Measurements from ENCODE around the gene DLG2.

The DLG2 gene

DNA sequence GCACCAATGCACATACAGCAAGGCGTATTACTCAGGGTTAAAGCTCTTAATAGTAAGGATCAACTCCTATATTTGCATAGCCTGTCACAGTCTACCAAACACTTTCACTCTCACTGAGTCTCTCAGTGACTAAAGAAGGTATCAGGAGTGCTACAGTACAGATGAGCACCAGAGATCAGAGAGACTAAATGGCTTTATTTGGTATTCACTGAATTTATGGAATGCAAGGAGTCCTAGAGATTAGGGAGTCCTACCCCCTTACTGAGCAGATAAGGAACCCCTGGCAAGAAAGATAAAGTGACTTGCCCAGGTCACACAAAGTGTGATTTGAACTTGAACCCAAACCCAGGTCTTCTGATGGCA is 1944.6 kb downstream of the DLG2 start:
- no peak for DNase-seq

DNA sequence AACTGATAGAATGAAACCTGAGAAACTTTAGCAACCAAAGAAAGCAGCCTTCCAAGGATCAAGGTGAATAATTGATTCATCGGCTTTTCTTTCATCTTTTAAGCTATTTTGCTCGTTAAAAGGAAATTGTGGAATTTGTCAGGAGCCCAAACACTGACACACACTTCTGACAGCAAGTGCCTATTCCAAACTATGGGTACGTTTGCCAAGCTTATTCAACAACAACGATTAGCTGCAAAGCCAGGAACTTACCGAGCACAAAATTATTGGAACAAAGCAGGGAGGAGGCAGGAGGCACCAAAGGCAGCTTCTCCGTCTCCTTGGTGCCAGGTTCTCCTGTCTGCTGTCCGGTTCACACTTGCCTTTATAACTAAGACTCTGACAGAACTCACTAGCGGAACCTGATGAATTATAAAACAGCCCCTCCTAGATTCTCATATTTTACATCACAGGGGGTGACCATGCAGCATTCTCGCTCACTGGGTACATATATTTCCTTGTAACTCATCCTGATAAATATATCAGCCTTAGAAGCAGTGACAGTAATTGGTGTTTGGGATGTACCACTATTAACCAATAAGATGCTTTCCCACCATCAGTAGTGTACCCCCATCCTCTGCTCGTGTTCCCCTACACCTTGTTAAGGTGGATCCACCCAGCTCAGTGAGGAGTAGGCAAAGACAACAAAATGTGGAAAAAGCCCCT is 1945.1 kb downstream of the DLG2 start:
- no peak for DNase-seq

DNA sequence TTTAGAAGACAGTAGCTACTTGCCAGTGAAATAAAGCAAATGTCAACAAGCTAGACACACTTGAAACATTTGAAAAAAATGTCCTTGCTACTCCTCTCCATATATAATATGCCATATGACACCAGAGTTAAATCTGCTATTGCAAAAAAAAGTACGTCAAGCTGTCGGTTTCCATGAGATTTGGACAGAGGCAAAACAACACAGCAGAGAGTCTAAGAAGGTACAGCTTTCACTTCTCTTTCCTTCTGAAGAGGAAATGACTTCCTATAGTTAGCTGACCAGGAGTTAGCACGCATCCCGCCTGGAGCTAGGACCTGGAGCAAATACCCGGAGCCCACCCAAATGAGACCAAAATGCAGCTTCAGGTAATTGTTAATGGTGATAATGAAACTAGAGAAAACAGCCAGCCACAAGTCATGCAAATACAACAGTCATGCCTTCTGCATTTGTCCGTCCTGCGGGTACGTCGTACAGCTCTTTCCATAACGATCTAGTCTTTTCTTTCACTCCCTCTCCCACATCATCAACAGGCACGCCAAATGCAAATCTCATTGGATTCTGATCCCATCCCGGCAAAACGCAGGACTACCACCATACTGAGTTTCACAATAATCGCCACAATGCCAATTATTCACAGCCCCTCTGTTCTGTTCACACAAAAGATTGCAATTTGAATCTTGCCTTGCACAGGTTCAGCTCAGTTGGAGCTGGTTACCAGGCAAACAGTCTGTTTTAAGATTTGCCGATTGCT is 1945.9 kb downstream of the DLG2 start:
- no peak for DNase-seq

DNA sequence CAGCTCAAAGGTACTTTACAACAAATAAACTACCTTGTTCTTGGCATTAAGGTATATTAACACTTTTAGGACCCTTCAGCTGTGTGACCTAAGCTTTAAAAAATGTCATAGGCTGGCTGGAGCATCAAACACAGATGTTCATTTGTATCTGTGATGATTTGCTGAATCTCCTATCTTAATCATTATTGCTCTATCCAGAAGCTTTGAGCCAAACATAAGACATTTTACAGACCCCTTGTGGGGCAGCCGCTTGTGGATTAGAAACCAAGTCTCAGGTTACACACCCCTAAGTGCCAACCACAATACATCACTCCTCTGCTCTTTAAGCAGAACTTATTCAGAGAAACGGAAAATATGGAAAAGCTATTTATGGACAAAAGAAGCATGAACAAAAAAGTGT is 1946.8 kb downstream of the DLG2 start:
- no peak for DNase-seq

DNA sequence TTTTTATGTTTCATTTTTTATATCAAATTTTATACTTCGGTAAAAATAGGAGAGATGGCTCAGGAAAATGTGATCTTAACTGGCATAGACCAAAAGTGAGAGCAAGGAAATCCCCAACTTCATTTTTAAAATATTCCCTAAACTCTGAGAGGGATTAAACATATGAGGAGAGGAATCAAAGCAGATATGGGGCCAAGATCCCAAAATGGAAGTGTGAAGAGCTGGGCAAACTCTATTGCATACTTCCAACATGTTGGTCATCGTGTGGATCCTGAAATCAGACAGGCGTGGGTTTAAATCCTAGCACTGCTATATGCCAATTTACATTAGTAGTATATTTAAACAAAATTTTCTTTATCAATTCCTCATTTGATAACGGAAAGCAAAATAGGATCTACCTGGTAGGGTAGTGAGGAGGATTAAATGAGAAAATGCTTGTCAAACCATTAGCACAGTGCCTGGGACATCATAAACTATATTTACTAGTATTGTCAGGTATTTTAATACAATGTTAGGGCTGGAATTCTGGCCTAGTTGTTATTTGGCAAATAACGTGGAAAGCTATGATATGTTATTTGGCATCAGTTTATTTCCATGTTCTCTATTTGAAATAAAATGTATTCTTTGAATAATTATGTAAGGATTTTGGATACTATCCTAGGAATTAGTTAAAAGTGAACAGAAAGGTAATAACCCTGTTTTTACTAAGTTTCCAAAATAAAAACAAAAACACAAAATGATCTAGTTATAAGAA is 1948.1 kb downstream of the DLG2 start:
- no peak for DNase-seq

DNA sequence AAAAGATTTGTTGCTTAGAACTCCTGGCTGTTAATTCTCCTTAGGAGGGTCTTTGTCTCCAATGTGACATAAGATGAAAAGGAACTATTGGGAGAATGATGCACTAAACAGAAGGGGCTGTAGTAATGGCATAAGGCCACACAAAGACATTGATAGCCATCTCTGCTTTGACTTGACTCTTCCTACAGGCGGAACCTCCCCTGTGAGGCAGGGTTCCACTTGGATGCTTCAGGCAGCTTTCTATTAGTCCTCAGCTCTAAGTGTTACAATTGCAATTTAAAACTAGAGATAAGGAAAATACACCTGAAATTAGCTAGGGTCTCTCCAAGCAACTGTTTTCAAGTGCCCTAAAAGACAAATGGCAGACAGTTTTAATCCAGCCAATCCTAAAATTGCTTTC is 1949.4 kb downstream of the DLG2 start:
- no peak for DNase-seq

DNA sequence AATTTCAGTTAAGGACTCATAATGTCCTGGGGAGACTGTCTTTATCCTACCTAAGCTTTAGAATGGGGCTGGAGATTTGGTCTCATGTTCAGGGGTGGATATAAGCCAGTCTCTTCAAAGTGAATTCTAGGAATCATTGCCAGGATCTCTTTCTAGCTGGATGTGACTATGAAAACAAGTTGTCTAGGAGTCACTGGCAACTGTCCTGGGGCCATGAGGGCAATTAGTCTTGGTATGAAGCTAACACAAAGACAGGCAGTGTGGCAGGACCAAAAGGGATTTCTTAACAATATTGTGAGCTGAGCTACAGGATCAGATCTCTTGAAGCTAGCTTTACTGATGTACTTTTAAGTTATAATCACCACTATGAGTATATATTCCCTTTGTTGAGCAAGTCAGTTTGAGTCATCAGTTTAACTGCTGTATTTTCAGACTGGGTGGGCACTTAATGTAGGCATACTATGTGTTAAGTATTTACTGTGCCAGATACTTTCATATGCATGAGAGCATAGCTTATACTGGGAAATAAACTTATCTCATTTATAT is 1951.0 kb downstream of the DLG2 start:
- no peak for DNase-seq

DNA sequence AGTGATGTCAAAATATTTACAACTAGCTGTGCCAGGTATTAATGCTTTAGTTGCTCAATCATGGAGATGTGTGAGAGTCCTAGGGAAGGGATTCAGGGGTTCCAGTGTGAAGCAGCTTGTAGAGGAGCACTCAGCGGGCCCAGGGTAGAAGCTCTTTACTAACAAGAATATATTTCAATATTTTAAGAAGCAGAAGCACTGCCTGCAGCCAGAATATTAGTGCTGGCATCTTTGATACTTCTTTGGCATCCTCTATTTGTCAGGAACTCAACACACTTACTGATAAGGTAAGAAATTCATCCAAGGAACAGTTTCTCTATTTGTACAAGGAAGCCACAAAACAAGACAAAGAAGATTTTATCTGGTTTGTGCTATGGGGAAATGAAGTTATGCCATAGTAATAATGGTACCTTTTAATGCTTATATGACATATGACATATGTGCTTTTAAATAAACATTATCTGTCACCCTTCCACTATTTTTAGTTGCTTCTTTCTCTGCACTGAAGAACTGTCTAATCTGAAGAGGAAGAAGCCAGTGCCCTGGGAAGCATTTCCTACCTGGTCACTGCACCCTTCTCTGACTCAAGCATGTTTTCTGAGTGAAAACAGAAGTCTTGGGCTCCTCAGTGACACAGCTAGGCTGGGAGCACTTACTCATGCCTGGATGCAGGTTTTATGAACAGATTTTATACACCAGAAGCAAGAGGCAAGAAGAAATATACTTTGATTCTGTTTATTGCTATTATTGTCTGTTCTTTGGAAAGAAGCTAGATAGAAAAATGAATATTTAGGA is 1952.8 kb downstream of the DLG2 start:
- no peak for DNase-seq

DNA sequence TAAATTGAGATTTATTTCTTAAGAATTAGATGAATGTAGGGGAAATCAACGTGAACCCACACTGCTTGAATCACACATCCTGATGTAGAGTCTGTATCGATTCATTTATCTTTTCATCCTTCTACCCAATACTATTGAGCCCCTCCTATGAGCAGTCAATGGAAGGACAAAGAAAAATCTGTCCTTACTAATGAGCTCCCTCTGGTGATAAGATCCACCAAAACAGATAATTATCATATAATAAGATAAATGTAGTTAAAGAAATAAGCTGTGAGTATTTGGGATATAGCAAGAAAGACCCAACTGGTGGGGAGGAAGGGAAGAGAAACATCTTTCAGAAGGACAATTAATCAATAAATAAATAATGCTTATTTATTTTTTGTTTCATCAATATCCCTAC is 1955.9 kb downstream of the DLG2 start:
- no peak for DNase-seq

DNA sequence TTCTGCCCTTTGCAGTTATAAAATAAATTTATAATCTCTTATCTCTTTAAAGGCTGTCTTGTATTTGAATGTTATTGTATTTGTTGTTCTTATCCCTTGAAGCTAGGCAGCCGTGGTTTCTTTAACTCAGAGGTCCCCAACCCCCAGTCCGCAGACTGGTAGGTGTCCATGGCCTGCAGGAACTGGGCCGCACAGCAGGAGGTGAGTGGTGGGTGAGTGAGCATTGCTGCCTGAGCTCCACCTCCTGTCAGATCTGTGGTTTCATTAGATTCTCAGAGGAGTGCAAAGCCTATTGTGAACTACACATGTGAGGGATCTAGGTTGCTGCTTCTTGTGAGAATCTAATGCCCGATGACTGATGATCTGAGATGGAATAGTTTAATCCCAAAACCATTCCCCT is 1961.0 kb downstream of the DLG2 start:
- no peak for DNase-seq

DNA sequence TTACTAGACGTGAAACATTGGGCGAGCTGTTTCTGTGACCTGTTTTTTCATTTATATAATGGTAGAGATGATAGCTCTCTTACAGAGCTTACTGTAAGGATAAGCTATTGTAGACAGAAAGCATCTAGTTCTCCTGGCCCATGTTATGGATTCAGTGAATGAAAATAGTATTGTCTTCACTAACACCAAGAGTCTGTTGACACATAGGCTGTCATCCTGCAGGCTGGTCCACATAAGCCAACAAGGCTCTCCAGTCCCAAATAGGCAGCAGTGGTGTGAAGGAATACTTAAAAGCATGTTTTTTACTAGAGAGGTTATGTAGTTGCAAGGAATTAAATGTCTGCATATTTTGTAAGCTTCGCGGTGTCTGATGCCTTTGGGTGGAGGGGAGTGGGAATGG is 1963.2 kb downstream of the DLG2 start:
- DNase-seq = no peak

DNA sequence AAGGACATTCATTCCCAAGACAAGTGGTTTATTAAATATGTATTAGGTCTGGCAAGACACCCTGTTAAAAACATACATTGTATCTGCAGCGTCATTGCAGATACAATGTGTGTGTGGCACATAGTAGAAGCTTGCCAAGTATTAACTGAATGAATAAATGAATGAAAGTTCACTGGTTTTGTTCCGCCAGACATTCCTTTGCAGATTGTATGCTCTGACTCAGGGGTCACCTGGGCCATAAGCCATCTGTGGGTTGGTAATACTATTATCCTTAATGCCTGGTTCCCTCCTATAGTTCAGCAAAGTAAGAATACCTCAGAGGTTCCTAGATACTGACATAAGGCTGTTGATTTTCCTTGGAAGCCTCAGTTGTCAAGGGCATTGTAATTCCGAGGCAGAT is 1963.7 kb downstream of the DLG2 start:
- DNase-seq = no peak

DNA sequence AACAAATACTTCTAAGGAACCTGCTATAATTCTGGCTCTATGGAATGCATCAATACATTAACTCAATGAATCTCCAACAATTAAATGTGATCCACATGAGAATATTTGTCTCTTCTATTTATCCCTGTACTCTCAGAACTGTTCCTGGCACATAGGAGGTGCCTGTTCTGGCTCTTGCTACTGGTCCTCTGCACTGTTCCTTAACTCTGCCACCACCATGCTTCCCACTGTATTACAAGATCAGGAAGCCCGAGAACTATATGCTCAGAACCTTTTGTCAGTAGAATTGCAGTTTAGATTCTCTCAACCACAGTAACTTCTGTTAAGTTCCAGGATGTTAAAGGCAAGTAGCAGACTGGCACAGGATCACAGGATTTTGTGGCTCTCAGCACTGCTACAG is 1964.7 kb downstream of the DLG2 start:
- no peak for DNase-seq

DNA sequence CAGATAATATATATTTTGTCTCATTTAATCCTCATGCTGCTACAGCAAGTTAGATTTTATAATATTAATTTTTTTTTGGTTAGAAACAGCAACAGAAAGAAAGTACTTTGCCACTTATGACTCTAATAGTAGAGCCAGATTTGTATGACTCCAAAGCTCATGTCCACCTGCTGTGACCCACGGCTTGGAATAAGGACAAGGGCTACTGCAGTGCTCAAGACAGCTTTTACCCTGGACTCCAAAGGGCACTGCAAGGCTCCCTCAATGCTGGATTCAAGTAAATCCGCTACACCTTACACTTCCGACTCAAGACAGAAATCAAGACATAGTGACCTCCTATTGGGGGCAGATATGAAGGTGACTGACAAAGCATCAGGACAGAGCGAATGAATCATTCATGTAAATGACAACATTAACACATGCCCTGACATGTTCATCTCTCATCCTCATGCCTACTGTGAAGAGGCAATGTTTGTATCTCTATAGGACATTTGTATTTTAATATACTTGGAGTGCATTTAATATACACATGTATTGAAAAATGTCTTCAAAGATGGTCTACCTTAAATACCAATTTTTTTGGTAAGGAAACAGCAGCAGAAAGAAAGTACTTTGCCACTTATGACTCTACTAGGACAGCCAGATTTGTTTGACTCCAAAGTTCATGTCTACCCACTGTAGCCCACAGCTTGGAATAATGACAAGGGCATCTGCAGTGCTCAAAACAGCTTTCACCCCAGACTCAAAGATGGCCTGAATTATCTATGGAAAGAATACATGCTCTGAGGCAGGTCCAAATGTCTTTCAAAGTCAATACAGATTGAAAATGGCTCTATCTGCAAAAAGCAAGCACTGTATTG is 1965.4 kb downstream of the DLG2 start:
- no peak for DNase-seq

DNA sequence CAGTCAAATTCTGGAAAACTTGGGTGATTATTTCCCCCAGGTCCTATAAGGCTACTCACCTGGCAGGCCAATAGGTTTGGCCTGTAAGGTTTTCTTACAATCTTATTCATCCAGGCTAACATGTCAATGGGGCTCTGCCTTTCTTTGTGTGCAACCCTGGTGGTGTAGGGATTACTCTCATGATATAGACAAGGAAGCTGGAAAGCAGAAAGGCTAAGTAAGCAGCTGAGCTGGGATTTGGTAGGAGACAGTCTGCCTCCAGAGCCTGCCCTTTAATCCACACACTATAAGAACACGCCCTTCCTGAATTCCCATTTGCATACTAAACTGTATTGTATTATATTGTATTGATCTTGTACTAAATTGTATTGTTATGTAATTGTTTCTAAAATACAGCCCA is 1967.7 kb downstream of the DLG2 start:
- no peak for DNase-seq

DNA sequence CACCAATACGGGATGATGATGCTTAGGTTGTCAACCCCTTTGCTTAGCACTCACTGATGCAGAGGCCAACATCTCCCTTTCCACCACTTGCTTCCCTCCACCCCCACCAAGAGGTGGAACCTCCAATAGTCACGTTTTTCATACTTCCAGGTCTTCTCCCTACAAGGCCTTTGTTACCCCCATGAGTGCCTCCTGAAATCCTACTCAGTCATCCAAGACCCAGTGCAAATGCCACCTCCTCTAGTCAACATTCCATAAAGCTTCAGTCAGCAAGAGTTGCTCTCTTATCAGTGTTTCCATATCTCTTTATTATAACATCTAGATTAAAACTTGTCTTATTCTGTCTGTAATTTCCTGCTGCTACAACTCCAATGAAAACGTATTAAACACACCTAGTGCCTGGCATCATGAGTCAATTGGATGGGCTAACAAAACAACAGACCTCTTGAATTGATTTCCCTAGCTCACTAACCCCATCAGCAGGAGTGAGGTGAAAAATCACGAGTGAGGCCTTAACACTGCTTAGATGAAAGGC is 1970.3 kb downstream of the DLG2 start:
- no peak for DNase-seq

DNA sequence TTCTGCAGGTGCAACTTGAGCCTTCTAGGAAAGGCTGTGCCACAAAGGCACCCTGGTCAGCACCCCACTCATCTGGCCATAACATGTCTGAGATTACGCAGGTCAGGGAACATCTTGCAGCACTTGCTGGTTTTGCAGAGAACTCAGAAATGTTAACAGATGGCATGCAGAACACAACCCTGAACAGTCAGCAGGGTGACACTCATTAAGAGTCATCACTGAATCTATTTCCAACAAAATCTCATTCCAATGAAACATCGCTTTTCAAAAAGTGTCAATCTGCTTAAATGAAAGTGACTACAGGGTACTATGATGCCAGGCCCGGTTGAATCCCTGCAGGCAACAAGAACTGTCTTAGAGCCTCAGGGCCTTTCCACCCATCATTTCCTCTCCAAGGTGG is 1971.2 kb downstream of the DLG2 start:
- DNase-seq = no peak

DNA sequence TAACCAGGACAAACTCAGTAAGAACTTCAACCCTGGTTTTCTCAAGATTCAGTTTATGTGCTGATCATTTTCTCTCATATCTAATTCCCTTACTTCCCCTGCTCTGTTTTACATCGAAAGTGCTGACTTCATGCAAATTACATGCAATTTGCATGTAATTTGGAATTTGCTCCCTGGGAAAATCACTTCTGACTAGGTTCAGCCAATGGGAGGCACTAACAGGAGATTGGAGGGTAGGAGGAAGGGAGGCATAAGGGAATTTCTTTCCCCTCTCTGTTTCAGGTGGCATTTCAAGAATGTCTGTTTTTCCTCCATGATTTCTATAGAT is 1977.7 kb downstream of the DLG2 start:
- DNase-seq = no peak

DNA sequence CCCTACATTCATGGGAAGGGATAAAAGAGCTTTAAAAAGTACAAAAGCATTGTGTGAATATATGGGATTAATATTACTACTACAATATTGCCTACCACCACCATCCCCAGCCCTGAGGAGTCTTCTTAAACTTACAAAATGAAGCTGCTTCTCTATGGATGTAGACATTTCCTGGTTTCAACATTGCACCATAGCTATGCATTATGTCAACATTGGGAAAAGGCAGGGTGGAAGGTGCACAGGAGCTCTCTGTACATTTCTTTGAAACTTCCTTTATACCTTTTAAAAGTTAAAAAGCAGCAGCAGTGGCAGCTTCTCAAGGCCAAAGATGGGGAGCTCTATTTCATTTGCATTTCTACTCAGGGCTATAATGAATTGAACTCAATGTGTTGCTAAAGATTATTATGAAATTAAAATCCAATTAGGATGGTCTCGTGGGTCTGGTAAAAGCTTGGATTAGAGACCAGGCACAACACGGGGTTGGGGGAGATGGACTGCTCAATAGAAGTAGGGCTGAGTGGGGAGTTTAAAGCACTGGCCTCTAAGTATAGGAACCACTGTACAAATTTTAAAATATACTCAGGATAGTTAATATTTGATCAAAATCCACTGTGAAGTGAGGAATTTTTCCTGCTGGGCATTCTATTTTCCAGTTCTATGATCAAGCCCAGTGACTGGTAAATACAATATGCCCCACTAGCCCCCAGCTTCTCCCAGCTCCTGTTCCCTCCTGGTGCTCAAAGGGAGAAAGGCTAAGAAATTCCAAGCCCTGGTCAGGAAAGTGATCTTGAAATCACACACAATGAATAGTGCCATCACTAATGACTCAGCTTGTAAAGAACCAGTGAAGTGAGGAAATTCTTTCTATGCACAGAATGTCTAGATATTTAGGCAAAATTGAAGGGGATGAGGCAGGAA is 1978.3 kb downstream of the DLG2 start:
- no peak for DNase-seq

DNA sequence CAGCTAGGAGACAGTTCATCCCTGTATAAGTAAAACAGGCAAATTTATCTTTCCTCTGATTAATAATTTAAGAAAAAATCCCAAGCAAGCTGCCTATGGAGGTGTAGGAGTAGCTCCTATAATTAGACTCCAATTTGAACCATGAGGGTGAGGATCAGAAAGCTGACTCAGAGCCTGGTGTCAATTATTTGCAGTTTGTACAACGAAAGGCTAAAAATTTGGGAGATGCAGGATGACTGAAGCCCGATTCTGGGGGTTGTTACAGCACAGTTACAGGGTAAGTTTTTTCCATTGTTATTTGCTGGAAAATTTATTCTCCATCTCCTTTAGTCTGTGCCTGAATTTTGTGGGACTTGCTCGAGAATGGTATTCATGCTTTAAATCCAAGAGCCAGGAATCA is 1981.6 kb downstream of the DLG2 start:
- no peak for DNase-seq

DNA sequence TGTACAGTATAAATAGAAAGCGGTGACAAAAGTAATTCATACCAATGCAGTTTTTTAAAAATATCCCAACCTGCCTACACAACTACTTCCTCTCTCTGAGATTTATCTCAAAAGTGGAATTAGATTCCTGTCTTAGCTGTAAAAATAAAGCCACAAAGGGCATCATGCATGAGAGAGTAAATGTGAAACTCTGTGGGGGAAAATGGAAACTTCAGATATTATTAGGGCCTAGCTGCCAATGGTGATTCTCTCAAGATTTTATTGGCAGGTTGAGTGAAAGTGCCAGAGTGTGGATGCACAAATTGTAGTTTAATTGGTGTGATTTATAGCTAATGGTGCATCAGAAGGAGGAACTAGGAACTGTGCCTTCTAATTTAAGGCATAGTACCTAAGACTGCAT is 1984.0 kb downstream of the DLG2 start:
- DNase-seq = no peak

Data from CD4-positive, alpha-beta T cell treated with Interleukin-1 beta for 1 hour (primary cell).